ENCODE results near the gene SURF2. TPM values are rescaled to one million over a fixed set of nuclear protein-coding genes. Genes with fewer than 3 reads are reported as not detected.

The SURF2 gene
- total and polyA plus RNA-seq, 8 donors: 11.8 to 23.0 (median 16.3) TPM

GRCh38 chr9:133403766-133404453 is 47.6 kb downstream of the SURF2 start:
- peak; percentile 85 for ATAC-seq
- H3K27me3 ChIP-seq: no peaks in the 10 kb centered on the region
- no peaks in the 10 kb centered on the region for H3K4me1 ChIP-seq
- no peak overlapping the region for H3K4me3 ChIP-seq
- DNase-seq: peak in 2 of 4 donors; percentile 54 to 85
- H3K27ac ChIP-seq: no peak overlapping the region
- TF ChIP-seq CTCF (IDR thresholded peaks at IDR 0.05): peak; percentile 37 to 55
- peaks cover 0 to 68% of the 10 kb centered on the region in 2 donors for H3K36me3 ChIP-seq
- no peaks in the 10 kb centered on the region for H3K9me3 ChIP-seq
- intact Hi-C loops (cut with DNase I): loop anchor here in 1 of 2 donors (10.0 kb wide), 1 partner anchor 81 kb away; no protein-coding TSS in a partner anchor

GRCh38 chr9:133404454-133405002 is 48.2 kb downstream of the SURF2 start:
- no peaks in the 10 kb centered on the region for H3K27me3 ChIP-seq
- no peak overlapping the region for H3K4me3 ChIP-seq
- H3K36me3 ChIP-seq: peaks cover 0 to 74% of the 10 kb centered on the region in 2 donors
- DNase-seq: peak in 1 of 4 donors; percentile 66
- no peaks in the 10 kb centered on the region for H3K4me1 ChIP-seq
- no peak overlapping the region for H3K27ac ChIP-seq
- no peak for ATAC-seq
- intact Hi-C loops (cut with DNase I): loop anchor here in 1 of 2 donors (10.0 kb wide), 1 partner anchor 80 kb away; no protein-coding TSS in a partner anchor
- no peak for TF ChIP-seq CTCF (IDR thresholded peaks at IDR 0.05)
- no peaks in the 10 kb centered on the region for H3K9me3 ChIP-seq

GRCh38 chr9:133405508-133406438 is 49.4 kb downstream of the SURF2 start:
- Histone ChIP-seq H3K27me3 (no peaks in the 10 kb centered on the region), H3K4me1 (no peaks in the 10 kb centered on the region), H3K36me3 (peaks cover 0 to 80% of the 10 kb centered on the region in 2 donors), H3K4me3 (no peak overlapping the region), H3K27ac (no peak overlapping the region), H3K9me3 (no peaks in the 10 kb centered on the region)
- TF ChIP-seq CTCF (IDR thresholded peaks at IDR 0.05): no peak
- ATAC-seq (no peak), DNase-seq (no peak)
- intact Hi-C loops (cut with DNase I): loop anchor here in 1 of 2 donors (10.0 kb wide), 1 partner anchor 79 kb away; no protein-coding TSS in a partner anchor

- peak; percentile 92 for ATAC-seq
- intact Hi-C loops (cut with DNase I): loop anchor here in 1 of 2 donors (10.0 kb wide), 1 partner anchor 78 kb away; no protein-coding TSS in a partner anchor
- peaks cover 0 to 88% of the 10 kb centered on the region in 2 donors for H3K36me3 ChIP-seq
Observed at GRCh38 chr9:133406480-133407307, 50.3 kb downstream of the SURF2 start.

More at GRCh38 chr9:133406480-133407307, 50.3 kb downstream of the SURF2 start:
- no peak overlapping the region for H3K4me3 ChIP-seq
- no peaks in the 10 kb centered on the region for H3K4me1 ChIP-seq
- H3K27ac ChIP-seq: no peak overlapping the region
- DNase-seq: peak; percentile 46 to 93 (median 72)
- H3K27me3 ChIP-seq: no peaks in the 10 kb centered on the region
- no peaks in the 10 kb centered on the region for H3K9me3 ChIP-seq
- TF ChIP-seq CTCF (IDR thresholded peaks at IDR 0.05): peak; percentile 83 to 94

Data from left lung (tissue), 10 donors.